ENCODE results near the gene ZNF263. TPM values are rescaled to one million over a fixed set of nuclear protein-coding genes. Genes with fewer than 3 reads are reported as not detected.
A peak's percentile ranks its signal among the peaks of the same experiment; 100 is the strongest.

ZNF263 gene
- total and polyA plus RNA-seq, 9 of the 15 experiments (the other 6 are each of a cell fraction or from before 2014, with no cell fraction given): 4.6 to 48.3 (median 31.8) TPM

DNA sequence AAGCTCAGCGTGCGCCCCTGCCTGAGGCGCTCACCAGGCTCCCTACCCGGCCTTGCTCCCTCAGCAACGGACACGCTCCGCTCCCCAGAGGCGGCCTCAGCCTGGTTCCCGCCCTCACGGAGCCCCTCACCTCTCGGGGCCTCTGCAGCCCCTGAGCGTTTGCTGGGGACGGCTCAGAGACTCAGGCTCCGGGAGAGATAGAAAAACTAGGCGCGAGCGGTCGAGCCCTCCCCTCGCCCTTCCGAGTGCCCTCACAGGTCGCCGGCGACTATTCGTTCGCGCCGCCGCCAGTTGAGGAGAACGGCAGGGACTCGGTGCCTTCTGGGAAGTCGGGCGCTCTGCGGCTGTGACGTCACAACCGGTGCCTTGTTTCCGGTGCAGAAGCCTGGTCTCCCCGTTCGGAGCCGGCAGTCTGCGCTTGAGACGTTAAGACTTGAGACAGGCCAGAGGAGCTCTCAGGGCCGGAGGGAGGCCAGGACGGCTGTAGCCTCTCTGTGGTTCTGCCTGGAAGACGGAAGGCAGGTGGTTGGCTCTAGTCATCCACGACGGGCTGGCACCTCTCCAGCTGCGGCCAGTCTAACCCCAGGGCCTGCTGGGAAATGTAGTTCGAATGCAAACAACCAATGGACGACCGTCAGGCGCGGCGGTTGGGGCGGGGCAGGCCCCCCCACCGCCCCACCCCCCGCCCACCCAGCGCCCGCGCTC lies 48.3 kb upstream of the ZNF263 start, which contains the start of gene ZNF200 (continued):
- TF ChIP-seq ZBTB33 (CRISPR knock-in tag; IDR thresholded peaks at IDR 0.05) (no peak; the same call in 1 of the 2 replicates), XRCC5 (IDR thresholded peaks at IDR 0.05; ENCODE audit: low read depth, low read length) (0 out of 2 replicates have a peak, but pooled peaks have one; percentile 23), HMGN3 (IDR thresholded peaks at IDR 0.05; ENCODE audit: borderline replicate concordance, extremely low read depth, insufficient read length, low read depth, low read length) (no peak), TOE1 (IDR thresholded peaks at IDR 0.05; ENCODE audit: borderline replicate concordance) (0 out of 2 replicates have a peak, but pooled peaks have one; percentile 15), TOE1 (CRISPR knock-in tag; IDR thresholded peaks at IDR 0.05; ENCODE audit: borderline replicate concordance, low read depth) (no peak), ESRRB (CRISPR knock-in tag; IDR thresholded peaks at IDR 0.05; ENCODE audit: borderline replicate concordance) (no peak), TAF1 (IDR thresholded peaks at IDR 0.05; ENCODE audit: control insufficient read depth, extremely low read depth, insufficient read depth, low read length, severe bottlenecking) (peak; percentile 73), FIP1L1 (IDR thresholded peaks at IDR 0.05; ENCODE audit: low read depth, low read length, poor library complexity, severe bottlenecking) (peak; percentile 55), STAT5B (CRISPR knock-in tag; IDR thresholded peaks at IDR 0.05) (no peak), YY1 (IDR thresholded peaks at IDR 0.05; ENCODE audit: borderline replicate concordance in 1 of 3, control insufficient read depth in 1 of 3, extremely low read depth in 1 of 3, insufficient read depth in 3 of 3, insufficient read length in 1 of 3, insufficient replicate concordance in 2 of 3, low read depth in 1 of 3, low read length in 2 of 3) (peak in 1 of 3 experiments; percentile 29), MYBL2 (IDR thresholded peaks at IDR 0.05; ENCODE audit: low read depth) (no peak), MYBL2 (CRISPR knock-in tag; IDR thresholded peaks at IDR 0.05; ENCODE audit: borderline replicate concordance) (no peak)
- TF ChIP-seq, protein P1, sequence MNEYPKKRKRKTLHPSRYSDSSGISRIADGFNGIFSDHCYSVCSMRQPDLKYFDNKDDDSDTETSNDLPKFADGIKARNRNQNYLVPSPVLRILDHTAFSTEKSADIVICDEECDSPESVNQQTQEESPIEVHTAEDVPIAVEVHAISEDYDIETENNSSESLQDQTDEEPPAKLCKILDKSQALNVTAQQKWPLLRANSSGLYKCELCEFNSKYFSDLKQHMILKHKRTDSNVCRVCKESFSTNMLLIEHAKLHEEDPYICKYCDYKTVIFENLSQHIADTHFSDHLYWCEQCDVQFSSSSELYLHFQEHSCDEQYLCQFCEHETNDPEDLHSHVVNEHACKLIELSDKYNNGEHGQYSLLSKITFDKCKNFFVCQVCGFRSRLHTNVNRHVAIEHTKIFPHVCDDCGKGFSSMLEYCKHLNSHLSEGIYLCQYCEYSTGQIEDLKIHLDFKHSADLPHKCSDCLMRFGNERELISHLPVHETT (CRISPR knock-in tag; conservative IDR thresholded peaks at IDR 0.05 in 1 of 2, IDR thresholded peaks at IDR 0.05 in 1 of 2): no peak
- TF ChIP-seq, protein P2, sequence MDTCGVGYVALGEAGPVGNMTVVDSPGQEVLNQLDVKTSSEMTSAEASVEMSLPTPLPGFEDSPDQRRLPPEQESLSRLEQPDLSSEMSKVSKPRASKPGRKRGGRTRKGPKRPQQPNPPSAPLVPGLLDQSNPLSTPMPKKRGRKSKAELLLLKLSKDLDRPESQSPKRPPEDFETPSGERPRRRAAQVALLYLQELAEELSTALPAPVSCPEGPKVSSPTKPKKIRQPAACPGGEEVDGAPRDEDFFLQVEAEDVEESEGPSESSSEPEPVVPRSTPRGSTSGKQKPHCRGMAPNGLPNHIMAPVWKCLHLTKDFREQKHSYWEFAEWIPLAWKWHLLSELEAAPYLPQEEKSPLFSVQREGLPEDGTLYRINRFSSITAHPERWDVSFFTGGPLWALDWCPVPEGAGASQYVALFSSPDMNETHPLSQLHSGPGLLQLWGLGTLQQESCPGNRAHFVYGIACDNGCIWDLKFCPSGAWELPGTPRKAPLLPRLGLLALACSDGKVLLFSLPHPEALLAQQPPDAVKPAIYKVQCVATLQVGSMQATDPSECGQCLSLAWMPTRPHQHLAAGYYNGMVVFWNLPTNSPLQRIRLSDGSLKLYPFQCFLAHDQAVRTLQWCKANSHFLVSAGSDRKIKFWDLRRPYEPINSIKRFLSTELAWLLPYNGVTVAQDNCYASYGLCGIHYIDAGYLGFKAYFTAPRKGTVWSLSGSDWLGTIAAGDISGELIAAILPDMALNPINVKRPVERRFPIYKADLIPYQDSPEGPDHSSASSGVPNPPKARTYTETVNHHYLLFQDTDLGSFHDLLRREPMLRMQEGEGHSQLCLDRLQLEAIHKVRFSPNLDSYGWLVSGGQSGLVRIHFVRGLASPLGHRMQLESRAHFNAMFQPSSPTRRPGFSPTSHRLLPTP (IDR thresholded peaks at IDR 0.05; ENCODE audit: borderline replicate concordance, extremely low read depth, insufficient read length): no peak
- TF ChIP-seq, protein P3, sequence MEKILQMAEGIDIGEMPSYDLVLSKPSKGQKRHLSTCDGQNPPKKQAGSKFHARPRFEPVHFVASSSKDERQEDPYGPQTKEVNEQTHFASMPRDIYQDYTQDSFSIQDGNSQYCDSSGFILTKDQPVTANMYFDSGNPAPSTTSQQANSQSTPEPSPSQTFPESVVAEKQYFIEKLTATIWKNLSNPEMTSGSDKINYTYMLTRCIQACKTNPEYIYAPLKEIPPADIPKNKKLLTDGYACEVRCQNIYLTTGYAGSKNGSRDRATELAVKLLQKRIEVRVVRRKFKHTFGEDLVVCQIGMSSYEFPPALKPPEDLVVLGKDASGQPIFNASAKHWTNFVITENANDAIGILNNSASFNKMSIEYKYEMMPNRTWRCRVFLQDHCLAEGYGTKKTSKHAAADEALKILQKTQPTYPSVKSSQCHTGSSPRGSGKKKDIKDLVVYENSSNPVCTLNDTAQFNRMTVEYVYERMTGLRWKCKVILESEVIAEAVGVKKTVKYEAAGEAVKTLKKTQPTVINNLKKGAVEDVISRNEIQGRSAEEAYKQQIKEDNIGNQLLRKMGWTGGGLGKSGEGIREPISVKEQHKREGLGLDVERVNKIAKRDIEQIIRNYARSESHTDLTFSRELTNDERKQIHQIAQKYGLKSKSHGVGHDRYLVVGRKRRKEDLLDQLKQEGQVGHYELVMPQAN (IDR thresholded peaks at IDR 0.05; ENCODE audit: borderline replicate concordance): peak; percentile 89
